Kidney epithelial cell (primary cell): ENCODE measurements around the gene MAGED4. TPM values are rescaled to one million over a fixed set of nuclear protein-coding genes. Genes with fewer than 3 reads are reported as not detected.
"Not testable (repeated sequence)": the region's sequence is repeated elsewhere in the genome, so short reads cannot be mapped to it uniquely, and the experiment has no call there.

Experiments used
- DNase-seq: peaks from one replicate; pipeline ENCODE4 v3.0.0-alpha.2; 2010; ENCODE audit warnings: low read depth
- H3K27me3 ChIP-seq: 2 replicates; pipeline ENCODE4 v1.6.0; 2011; ENCODE audit warnings: low read length; ENCODE audit not compliant: control insufficient read depth, insufficient read depth
- H3K36me3 ChIP-seq: 2 replicates; pipeline ENCODE4 v1.5.1; 2011; ENCODE audit warnings: low read length; ENCODE audit not compliant: control insufficient read depth, insufficient read depth
- H3K4me3 ChIP-seq: 2 replicates; pipeline ENCODE4 v1.5.1; 2011; ENCODE audit warnings: low read depth, mild to moderate bottlenecking, control low read depth, low read length
- CTCF ChIP-seq: IDR thresholded peaks from 2 replicates; pipeline ENCODE4 v1.5.1; 2011; ENCODE audit warnings: mild to moderate bottlenecking, moderate library complexity, low read length, control low read depth, inconsistent platforms; ENCODE audit not compliant: insufficient read depth, poor library complexity, severe bottlenecking
- total RNA-seq: library from RNA; depleted of rRNA; stranded (reverse); fragments of >200 nt; gene quantifications from 2 replicates; pipeline ENCODE4 v1.2.3, GENCODE V29; 2015

The MAGED4 gene
- 20.7 and 32.5 TPM in 2 replicates for total RNA-seq

GRCh38 chrX:52184440-52185077 lies at the start of gene MAGED4:
Gene MAGED4, plus strand, starts transcription at chrX:52184888. Its CDS starts 1,035 bp downstream, at chrX:52185923.
- DNase-seq, H3K27me3 ChIP-seq, H3K36me3 ChIP-seq, H3K4me3 ChIP-seq: not testable (repeated sequence)

- Histone ChIP-seq H3K27me3 (peaks cover 2% of the 10 kb centered on the region), H3K4me3 (no peak overlapping the region), H3K36me3 (no peaks in the 10 kb centered on the region)
- DNase-seq = no peak
- no peak for TF ChIP-seq CTCF
These were observed 45.7 kb upstream of the MAGED4 start for GRCh38 chrX:52138830-52139544.

- TF ChIP-seq CTCF = no peak
- Histone ChIP-seq H3K4me3 (no peak overlapping the region), H3K27me3 (peaks cover 2% of the 10 kb centered on the region), H3K36me3 (no peaks in the 10 kb centered on the region)
- DNase-seq = no peak
These were observed 45.2 kb upstream of the MAGED4 start for GRCh38 chrX:52139545-52139895.

GRCh38 chrX:52140020-52140419 lies 44.7 kb upstream of the MAGED4 start:
- no peak for TF ChIP-seq CTCF
- Histone ChIP-seq H3K4me3 (no peak overlapping the region), H3K36me3 (no peaks in the 10 kb centered on the region), H3K27me3 (peaks cover 2% of the 10 kb centered on the region)
- no peak for DNase-seq

GRCh38 chrX:52150667-52151066 lies 34.0 kb upstream of the MAGED4 start:
- not testable (repeated sequence) for DNase-seq, H3K27me3 ChIP-seq, H3K4me3 ChIP-seq, H3K36me3 ChIP-seq

DNA sequence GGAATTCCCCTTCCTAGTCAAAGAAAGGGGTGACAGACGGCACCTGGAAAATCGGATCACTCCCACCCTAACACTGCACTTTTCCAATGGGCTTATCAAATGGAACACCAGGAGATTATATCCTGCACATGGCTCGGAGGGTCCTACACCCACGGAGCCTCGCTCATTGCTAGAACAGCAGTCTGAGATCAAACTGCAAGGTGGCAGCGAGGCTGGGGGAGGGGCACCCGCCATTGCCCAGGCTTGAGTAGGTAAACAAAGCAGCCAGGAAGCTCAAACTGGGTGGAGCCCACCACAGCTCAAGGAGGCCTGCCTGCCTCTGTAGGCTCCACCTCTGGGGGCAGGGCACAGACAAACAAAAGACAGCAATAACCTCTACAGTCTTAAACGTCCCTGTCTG lies 24.5 kb upstream of the MAGED4 start:
- H3K36me3 ChIP-seq, DNase-seq, H3K4me3 ChIP-seq, H3K27me3 ChIP-seq: not testable (repeated sequence)

GRCh38 chrX:52166840-52167239 lies 17.8 kb upstream of the MAGED4 start:
- DNase-seq = no peak

DNA sequence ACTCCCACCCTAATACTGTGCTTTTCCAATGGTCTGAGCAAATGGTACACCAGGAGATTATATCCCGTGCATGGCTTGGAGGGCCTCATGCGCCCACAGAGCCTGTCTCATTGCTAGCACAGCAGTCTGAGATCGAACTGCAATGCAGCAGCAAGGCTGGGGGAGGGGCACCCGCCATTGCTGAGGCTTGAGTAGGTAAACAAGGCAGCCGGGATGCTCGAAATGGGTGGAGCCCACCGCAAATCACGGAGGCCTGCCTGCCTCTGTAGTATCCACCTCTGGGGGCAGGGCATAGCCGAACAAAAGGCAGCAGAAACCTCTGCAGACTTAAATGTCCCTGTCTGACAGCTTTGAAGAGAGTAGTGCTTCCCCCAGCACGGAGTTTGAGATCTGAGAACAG lies 13.6 kb upstream of the MAGED4 start:
- not testable (repeated sequence) for DNase-seq, H3K36me3 ChIP-seq, H3K4me3 ChIP-seq, H3K27me3 ChIP-seq

More at GRCh38 chrX:52166840-52167239, 17.8 kb upstream of the MAGED4 start:
- TF ChIP-seq CTCF = no peak
- H3K27me3 ChIP-seq = no peaks in the 10 kb centered on the region
- no peaks in the 10 kb centered on the region for H3K36me3 ChIP-seq
- no peak overlapping the region for H3K4me3 ChIP-seq

DNA sequence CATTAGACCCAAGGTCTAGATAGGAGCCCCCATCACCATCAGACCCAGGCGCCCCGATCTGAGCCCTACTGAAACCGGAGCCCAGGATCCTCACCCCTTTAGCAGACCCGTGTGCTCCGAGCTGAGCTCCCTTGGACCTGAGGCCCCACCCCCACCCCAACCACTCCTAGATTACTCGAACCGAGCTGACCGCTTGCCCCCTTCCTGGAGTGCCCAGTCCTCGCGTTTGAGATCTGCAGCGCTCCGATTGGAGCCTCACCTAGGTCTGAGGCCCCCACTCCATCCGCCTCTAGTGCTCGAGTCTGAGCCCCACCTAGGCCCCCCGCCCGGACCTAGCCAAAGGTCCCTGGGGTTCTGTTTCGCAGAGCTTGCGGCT lies 378 bp downstream of the MAGED4 start:
- H3K36me3 ChIP-seq, DNase-seq, H3K27me3 ChIP-seq, H3K4me3 ChIP-seq: not testable (repeated sequence)

GRCh38 chrX:52211405-52211804 lies 26.7 kb downstream of the MAGED4 start:
- not testable (repeated sequence) for DNase-seq, H3K27me3 ChIP-seq, H3K4me3 ChIP-seq, H3K36me3 ChIP-seq
